H7 (cell line): ENCODE results near the gene MYRF. TPM values are rescaled to one million over a fixed set of nuclear protein-coding genes. Genes with fewer than 3 reads are reported as not detected.

Source experiments
- total RNA-seq: library from RNA; depleted of rRNA; stranded (reverse); fragments of >200 nt; shearing (Covaris generic); gene quantifications from 2 replicates; pipeline ENCODE4 v1.2.3, GENCODE V29; 2014; rRNA removed

MYRF gene
- total RNA-seq, 1 experiment from 2014 or later: 3.6 TPM

Other genes with a start within 250 kb of the MYRF start
- gene LRRC10B, start 243.9 kb upstream of the MYRF start, total RNA-seq: 2.5 and 2.6 TPM in 2 replicates
- gene SYT7, start 171.6 kb upstream of the MYRF start, total RNA-seq: 3.6 and 4.8 TPM in 2 replicates
- 3.7 and 4.8 TPM in 2 replicates for gene DAGLA, start 72.2 kb upstream of the MYRF start, total RNA-seq
- 263 and 296 TPM in 2 replicates for gene TMEM258, start 40.0 kb downstream of the MYRF start, total RNA-seq
- gene FEN1, start 40.3 kb downstream of the MYRF start, total RNA-seq: 103 and 119 TPM in 2 replicates
- gene FADS1, start 64.4 kb downstream of the MYRF start, total RNA-seq: 99.2 and 115 TPM in 2 replicates
- 176 and 225 TPM in 2 replicates for gene FADS2, start 75.7 kb downstream of the MYRF start, total RNA-seq
- 27.1 and 41.3 TPM in 2 replicates for gene FADS3, start 138.9 kb downstream of the MYRF start, total RNA-seq
- gene RAB3IL1, start 164.9 kb downstream of the MYRF start, total RNA-seq: 5.8 and 7.2 TPM in 2 replicates
- gene BEST1, start 197.7 kb downstream of the MYRF start, total RNA-seq: 0.30 and 0.45 TPM in 2 replicates
- 443 and 463 TPM in 2 replicates for gene FTH1, start 215.0 kb downstream of the MYRF start, total RNA-seq